HL-60 (cell line): ENCODE measurements around the gene PPEF2.
A peak's percentile ranks its signal among the peaks of the same experiment; 100 is the strongest.

Experiments
- DNase-seq, 2 experiments: peaks; one replicate each; pipeline ENCODE4 v3.0.0-alpha.2; 2010 to 2020; ENCODE audit warnings: low read depth in 1 of 2, low spot score in 1 of 2
- H3K27ac ChIP-seq: fragments of 250-450 bp; sonication (Bioruptor Pico); replicated peaks from 2 replicates; pipeline ENCODE4 v1.5.1; 2020; ENCODE audit warnings: mild to moderate bottlenecking, moderate library complexity
- H3K27me3 ChIP-seq: fragments of 250-450 bp; sonication (Bioruptor Pico); 2 replicates; pipeline ENCODE4 v1.5.1; 2021; ENCODE audit warnings: mild to moderate bottlenecking, moderate library complexity; ENCODE audit not compliant: insufficient read depth, poor library complexity, severe bottlenecking
- H3K4me3 ChIP-seq: replicated peaks from 2 replicates; pipeline ENCODE4 v1.5.1; 2011; ENCODE audit warnings: mild to moderate bottlenecking, control low read depth, low read length; ENCODE audit not compliant: insufficient read depth
- GABPA ChIP-seq: IDR thresholded peaks from 2 replicates; pipeline ENCODE4 v1.6.1; 2012; ENCODE audit warnings: low read depth
- POLR2AphosphoS5 ChIP-seq: IDR thresholded peaks from 2 replicates; pipeline ENCODE4 v1.6.1; 2012; ENCODE audit warnings: low read depth
- SPI1 ChIP-seq: IDR thresholded peaks from 2 replicates; pipeline ENCODE4 v1.6.1; 2012; ENCODE audit warnings: low read depth, mild to moderate bottlenecking, borderline replicate concordance
- TF ChIP-seq, protein P1 (sequence below): IDR thresholded peaks from one replicate; pipeline ENCODE4 v1.5.1; 2011; ENCODE audit warnings: low read length, control low read depth, inconsistent platforms; ENCODE audit not compliant: insufficient read depth
- TF ChIP-seq, protein P2 (sequence below): IDR thresholded peaks from 2 replicates; pipeline ENCODE4 v1.6.1; 2012; ENCODE audit warnings: low read depth; ENCODE audit not compliant: insufficient replicate concordance

The PPEF2 gene

DNA sequence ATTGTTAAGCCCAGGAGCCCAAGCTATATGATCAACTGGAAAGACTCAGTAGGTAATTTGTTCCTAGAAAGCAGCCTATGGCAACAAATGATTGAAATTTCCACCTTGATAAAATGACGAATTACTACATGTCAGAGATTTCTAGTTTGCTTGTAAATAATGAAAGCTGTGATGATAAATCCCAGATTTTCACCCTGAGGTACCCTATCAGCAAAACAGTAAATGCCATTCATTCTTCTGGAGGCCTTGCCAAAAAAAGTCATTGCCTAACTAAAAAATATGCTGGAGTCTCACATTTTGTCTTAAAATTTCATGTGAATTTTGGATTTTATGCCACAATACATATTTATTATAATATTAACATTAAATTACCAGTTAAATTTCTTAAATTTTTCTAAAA is 71.3 kb downstream of the PPEF2 start:
- H3K4me3 ChIP-seq: no peak overlapping the region
- no peak for DNase-seq
- TF ChIP-seq SPI1 (no peak), GABPA (no peak), POLR2AphosphoS5 (no peak)
- TF ChIP-seq, protein P1, sequence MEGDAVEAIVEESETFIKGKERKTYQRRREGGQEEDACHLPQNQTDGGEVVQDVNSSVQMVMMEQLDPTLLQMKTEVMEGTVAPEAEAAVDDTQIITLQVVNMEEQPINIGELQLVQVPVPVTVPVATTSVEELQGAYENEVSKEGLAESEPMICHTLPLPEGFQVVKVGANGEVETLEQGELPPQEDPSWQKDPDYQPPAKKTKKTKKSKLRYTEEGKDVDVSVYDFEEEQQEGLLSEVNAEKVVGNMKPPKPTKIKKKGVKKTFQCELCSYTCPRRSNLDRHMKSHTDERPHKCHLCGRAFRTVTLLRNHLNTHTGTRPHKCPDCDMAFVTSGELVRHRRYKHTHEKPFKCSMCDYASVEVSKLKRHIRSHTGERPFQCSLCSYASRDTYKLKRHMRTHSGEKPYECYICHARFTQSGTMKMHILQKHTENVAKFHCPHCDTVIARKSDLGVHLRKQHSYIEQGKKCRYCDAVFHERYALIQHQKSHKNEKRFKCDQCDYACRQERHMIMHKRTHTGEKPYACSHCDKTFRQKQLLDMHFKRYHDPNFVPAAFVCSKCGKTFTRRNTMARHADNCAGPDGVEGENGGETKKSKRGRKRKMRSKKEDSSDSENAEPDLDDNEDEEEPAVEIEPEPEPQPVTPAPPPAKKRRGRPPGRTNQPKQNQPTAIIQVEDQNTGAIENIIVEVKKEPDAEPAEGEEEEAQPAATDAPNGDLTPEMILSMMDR: no peak
- TF ChIP-seq, protein P2, sequence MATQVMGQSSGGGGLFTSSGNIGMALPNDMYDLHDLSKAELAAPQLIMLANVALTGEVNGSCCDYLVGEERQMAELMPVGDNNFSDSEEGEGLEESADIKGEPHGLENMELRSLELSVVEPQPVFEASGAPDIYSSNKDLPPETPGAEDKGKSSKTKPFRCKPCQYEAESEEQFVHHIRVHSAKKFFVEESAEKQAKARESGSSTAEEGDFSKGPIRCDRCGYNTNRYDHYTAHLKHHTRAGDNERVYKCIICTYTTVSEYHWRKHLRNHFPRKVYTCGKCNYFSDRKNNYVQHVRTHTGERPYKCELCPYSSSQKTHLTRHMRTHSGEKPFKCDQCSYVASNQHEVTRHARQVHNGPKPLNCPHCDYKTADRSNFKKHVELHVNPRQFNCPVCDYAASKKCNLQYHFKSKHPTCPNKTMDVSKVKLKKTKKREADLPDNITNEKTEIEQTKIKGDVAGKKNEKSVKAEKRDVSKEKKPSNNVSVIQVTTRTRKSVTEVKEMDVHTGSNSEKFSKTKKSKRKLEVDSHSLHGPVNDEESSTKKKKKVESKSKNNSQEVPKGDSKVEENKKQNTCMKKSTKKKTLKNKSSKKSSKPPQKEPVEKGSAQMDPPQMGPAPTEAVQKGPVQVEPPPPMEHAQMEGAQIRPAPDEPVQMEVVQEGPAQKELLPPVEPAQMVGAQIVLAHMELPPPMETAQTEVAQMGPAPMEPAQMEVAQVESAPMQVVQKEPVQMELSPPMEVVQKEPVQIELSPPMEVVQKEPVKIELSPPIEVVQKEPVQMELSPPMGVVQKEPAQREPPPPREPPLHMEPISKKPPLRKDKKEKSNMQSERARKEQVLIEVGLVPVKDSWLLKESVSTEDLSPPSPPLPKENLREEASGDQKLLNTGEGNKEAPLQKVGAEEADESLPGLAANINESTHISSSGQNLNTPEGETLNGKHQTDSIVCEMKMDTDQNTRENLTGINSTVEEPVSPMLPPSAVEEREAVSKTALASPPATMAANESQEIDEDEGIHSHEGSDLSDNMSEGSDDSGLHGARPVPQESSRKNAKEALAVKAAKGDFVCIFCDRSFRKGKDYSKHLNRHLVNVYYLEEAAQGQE: no peak
- H3K27ac ChIP-seq: no peak overlapping the region
- H3K27me3 ChIP-seq: no peaks in the 10 kb centered on the region

DNA sequence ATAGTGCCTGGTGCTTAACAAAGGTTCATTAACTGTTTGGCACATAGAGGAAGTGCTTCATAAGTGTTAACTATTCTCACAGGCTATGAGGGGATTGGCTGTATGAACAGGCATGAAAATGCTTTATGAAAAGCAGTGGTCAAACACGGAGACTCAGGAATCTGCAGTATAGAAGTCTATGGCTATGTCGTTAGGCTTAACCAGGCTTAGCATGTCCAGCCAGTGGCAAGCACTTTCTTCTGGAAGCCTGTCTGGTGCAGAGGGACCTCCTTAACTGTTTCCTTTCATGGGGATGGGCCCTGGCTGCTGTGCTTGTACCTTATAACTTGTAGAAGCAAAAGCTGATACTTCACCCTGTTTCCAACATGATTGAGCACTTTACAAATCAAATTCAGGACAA is 78.4 kb downstream of the PPEF2 start:
- Histone ChIP-seq H3K27me3 (no peaks in the 10 kb centered on the region), H3K4me3 (no peak overlapping the region), H3K27ac (no peak overlapping the region)
- TF ChIP-seq SPI1: peak; percentile 42; the same call in 1 of the 2 replicates
- TF ChIP-seq, protein P2: no peak
- DNase-seq: no peak

DNA sequence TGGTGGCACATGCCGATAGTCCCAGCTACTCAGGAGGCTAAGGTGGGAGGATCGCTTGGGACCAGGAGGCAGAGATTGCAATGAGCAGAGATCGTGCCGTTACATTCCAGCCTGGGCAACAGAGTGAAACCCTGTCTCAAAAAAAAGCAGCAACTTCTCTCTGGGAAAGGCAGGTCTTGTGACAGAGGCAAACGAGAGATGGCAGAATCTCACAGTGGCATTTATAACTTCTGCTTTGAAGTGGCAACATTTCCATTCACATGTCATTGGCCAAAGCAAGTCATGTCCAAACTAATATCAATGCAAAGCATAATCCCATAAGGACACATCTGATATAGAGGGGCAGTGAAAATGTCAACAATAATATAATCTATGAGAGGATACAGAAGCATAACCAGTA is 79.8 kb downstream of the PPEF2 start:
- no peaks in the 10 kb centered on the region for H3K27me3 ChIP-seq
- TF ChIP-seq GABPA (no peak), POLR2AphosphoS5 (no peak), SPI1 (no peak)
- TF ChIP-seq, protein P2: no peak
- H3K27ac ChIP-seq: no peak overlapping the region
- DNase-seq: peak in 1 of 2 experiments; percentile 36
- no peak overlapping the region for H3K4me3 ChIP-seq

DNA sequence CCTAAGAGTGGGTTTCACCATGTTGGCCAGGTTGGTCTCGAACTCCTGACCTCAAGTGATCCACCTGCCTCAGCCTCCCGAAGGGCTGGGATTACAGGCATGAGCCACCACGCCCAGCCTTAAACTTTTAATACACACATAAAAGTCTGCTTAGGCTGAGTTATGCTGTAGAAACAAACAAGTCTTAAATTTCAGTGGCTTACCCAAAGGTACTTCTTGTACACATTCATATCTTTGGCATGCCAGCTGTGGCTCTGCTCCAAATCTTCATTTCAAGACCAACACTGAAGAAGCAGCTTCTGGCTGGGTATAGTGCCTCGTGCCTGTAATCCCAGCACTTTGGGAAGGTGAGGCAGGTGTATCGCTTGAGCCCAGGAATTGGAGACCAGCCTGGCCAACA is 80.3 kb downstream of the PPEF2 start:
- no peak for DNase-seq
- no peak overlapping the region for H3K4me3 ChIP-seq
- TF ChIP-seq, protein P2: no peak
- TF ChIP-seq GABPA (no peak), SPI1 (no peak), POLR2AphosphoS5 (no peak)
- TF ChIP-seq, protein P1: no peak
- no peaks in the 10 kb centered on the region for H3K27me3 ChIP-seq
- no peak overlapping the region for H3K27ac ChIP-seq
